Aorta (tissue), 5 donors: ENCODE results near the gene ZNF665. TPM values are rescaled to one million over a fixed set of nuclear protein-coding genes. Genes with fewer than 3 reads are reported as not detected.
"Not testable (repeated sequence)": the region's sequence is repeated elsewhere in the genome, so short reads cannot be mapped to it uniquely, and the experiment has no call there.

ENCODE experiments used
- ATAC-seq: fragments of 200-7000 bp; cut with Tn5 transposase; one replicate; pipeline ENCODE4 v1.9.1; 2022; ENCODE audit warnings: moderate library complexity; ENCODE audit not compliant: low FRiP score
- DNase-seq, 2 donors: peaks; one replicate each; pipeline ENCODE4 v3.0.0-alpha.2; 2020
- H3K27ac ChIP-seq, 2 donors: one replicate each; pipeline ENCODE4 v1.5.1; 2013; ENCODE audit warnings: low read length in 2 of 2, mild to moderate bottlenecking in 2 of 2, moderate library complexity in 2 of 2, control low read depth in 1 of 2, inconsistent platforms in 1 of 2, low read depth in 1 of 2
- H3K27me3 ChIP-seq, 2 donors: one replicate each; pipeline ENCODE4 v1.6.1; 2013; ENCODE audit warnings: control low read depth in 1 of 2, low read length in 1 of 2, mild to moderate bottlenecking in 1 of 2, moderate library complexity in 1 of 2; ENCODE audit not compliant: insufficient read depth in 2 of 2, control insufficient read depth in 1 of 2
- H3K36me3 ChIP-seq, 2 donors: one replicate each; pipeline ENCODE4 v1.6.1; 2013; ENCODE audit warnings: control low read depth in 1 of 2, low read length in 1 of 2, mild to moderate bottlenecking in 1 of 2; ENCODE audit not compliant: insufficient read depth in 2 of 2, control insufficient read depth in 1 of 2
- H3K4me1 ChIP-seq, 2 donors: one replicate each; pipeline ENCODE4 v1.6.1; 2013; ENCODE audit warnings: low read length in 2 of 2, control low read depth in 1 of 2, mild to moderate bottlenecking in 1 of 2, moderate library complexity in 1 of 2; ENCODE audit not compliant: insufficient read depth in 2 of 2, control insufficient read depth in 1 of 2
- H3K4me3 ChIP-seq, 2 donors: one replicate each; pipeline ENCODE4 v1.5.1; 2013; ENCODE audit warnings: low read length in 2 of 2, control low read depth in 1 of 2, mild to moderate bottlenecking in 1 of 2
- H3K9me3 ChIP-seq: one replicate; pipeline ENCODE4 v1.6.1; 2013; ENCODE audit warnings: mild to moderate bottlenecking, low read length; ENCODE audit not compliant: control insufficient read depth
- WGBS, 2 donors: extraction: QIAGEN DNeasy Blood & Tissue Kit; methylation state at CpG; one replicate each; pipeline ENCODE4 v1.1.7; 2013; 5-methylcytosine and 5-hydroxymethylcytosine counted together
- intact Hi-C, 2 donors: fragments of 100-400 bp; cut with DNase I; formaldehyde crosslinking; loops; one replicate each; pipeline versions ENCODE4 v1.14.2 to v1.15.0; 2022
- long read RNA-seq, 2 donors: library from polyadenylated mRNA; unstranded; transcript quantifications; one replicate each; pipeline ENCODE4 v2.0.0, GENCODE V29; 2020 to 2021
- polyA plus RNA-seq, 2 donors: library from polyadenylated mRNA; stranded (reverse); fragments of 200-250 nt; gene quantifications; one replicate each; pipeline ENCODE4 v1.2.3, GENCODE V29; 2013
- total RNA-seq, 2 donors: library from RNA; stranded (reverse); fragmentation: NEBNext Ultra II Directional; extraction: Animal tissue kit (Norgen Biotek cat#: 25700); gene quantifications; one replicate each; pipeline ENCODE4 v1.2.1, GENCODE V29; 2021
- donor health status: healthy with polysubstance abuse.
- donor health status: Bipolar disorder and iron deficiency.
- donor health status: DM: no; HTN: no; CAD: no.
- donor health status: DM: no; HTN: no; CAD: no.
- donor health status: DM: yes; HTN: yes; CAD: no.

The ZNF665 gene
- total RNA-seq (1 to 10 TPM; 4.4 to 9.2 TPM), polyA plus RNA-seq (1 to 10 TPM in 1 of 2 donors, under 1 TPM in 1; 0.38 to 5.4 TPM)
- long read RNA-seq, donor 1, full-length matches to known transcripts, result 3 of 9 reads
- long read RNA-seq, donor 1, partial matches to known transcripts, result 0 of 9 reads
- long read RNA-seq, donor 1, other reads (novel, unspliced or antisense), result 6 of 9 reads
- long read RNA-seq, donor 2, partial matches to known transcripts, result 0 of 1 reads
- long read RNA-seq, donor 2, other reads (novel, unspliced or antisense), result 1 of 1 reads

DNA sequence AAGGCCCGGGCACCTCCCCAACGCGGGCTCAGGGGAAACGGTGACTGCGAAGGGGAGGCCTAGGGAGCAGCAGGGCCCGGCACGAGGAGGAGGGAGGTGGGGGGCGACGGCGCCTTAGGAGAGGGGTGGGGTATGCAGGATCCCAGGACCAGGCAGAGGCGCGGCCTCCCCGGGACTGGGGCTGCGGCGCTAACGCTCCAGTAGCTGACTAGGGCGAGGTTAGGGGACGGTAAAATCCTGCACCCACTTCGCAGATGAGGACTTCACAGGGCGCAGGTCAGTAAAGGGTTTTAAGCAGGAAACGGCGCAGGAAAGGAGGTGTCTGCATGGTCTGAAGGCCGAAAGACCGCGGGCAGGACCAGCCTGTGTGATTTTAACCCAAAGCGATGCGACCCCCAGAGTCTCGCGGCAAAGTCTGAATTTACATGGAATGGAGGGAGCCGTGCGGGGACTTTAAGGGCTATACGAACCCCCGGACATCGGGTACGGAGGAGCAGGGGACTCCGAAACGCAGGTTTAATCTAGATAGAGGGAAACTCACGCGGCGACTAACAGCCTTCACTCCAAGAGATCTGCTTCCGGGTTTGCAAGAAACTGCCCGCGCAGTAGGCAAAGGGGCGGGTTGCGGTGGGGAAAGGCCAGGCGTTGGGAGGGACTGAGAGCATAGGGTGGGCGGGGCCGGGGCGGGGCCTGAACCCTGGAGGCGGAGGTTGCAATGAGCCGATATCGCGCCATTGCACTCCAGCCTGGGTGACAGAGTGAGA lies at the start of gene ZNF665:
Gene ZNF665, minus strand, starts transcription at position 588 of the 764 bp plus-strand sequence. CDS start 10,460 bp downstream, outside the sequence.
- Histone ChIP-seq H3K9me3 (no peaks in the 10 kb centered on the region), H3K4me1 (no peaks in the 10 kb centered on the region), H3K27me3 (no peaks in the 10 kb centered on the region), H3K36me3 (no peaks in the 10 kb centered on the region), H3K4me3 (peak within 1 kb of the TSS; percentile 73 to 84), H3K27ac (peak within 1 kb of the TSS in 1 of 2 donors; percentile 52)
- intact Hi-C loops, result loop anchor here (5.0 to 10.0 kb wide), 6 partner anchors 62 to 322 kb away; partner anchors contain the start of genes ZNF845 (in 2 of the 2), VN1R2 (in 1 of the 2), ZNF160 (in 1 of the 2) and ZNF525 (in 1 of the 2)
- DNase-seq (peak; percentile 95), ATAC-seq (peak; percentile 88)
- 0 to 1% methylated on average over 53 of the region's 53 CpGs for WGBS, 2 donors

DNA sequence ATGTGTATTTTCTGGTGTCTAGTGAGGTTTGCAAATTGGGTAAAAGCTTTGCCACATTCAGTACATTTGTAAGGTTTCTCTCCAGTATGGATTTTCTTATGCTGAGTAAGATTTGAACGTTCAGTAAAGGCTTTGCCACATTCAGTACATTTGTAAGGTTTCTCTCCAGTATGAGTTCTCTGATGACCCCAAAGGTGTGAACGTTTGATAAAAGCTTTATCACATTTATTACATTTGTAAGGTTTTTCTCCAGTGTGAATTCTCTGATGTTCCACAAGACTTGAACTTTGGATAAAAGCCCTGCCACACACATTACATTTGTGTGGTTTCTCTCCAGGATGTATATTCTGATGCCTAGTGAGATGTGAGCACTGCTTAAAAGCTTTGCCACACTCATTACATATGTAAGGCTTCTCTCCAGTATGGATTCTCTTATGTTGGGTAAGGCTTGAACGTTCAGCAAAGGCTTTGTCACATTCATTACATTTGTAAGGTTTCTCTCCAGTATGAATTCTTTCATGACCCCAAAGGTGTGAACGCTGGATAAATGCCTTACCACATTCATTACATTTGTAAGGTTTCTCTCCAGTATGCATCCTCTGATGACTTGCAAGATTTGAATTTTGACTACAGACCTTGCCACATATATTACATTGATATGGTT lies 44.1 kb upstream of the ZNF665 start:
- Histone ChIP-seq H3K27me3 (no peaks in the 10 kb centered on the region), H3K4me3 (peak overlapping the region in 1 of 2 donors; percentile 14), H3K27ac (no peak overlapping the region), H3K36me3 (peaks cover 8 to 23% of the 10 kb centered on the region in 2 donors), H3K4me1 (no peaks in the 10 kb centered on the region), H3K9me3 (peaks cover 19% of the 10 kb centered on the region)
- no peak for ATAC-seq
- intact Hi-C loops, result no loop called here
- 95% methylated on average over 4 of the region's 4 CpGs for WGBS, 2 donors
- DNase-seq, result no peak

DNA sequence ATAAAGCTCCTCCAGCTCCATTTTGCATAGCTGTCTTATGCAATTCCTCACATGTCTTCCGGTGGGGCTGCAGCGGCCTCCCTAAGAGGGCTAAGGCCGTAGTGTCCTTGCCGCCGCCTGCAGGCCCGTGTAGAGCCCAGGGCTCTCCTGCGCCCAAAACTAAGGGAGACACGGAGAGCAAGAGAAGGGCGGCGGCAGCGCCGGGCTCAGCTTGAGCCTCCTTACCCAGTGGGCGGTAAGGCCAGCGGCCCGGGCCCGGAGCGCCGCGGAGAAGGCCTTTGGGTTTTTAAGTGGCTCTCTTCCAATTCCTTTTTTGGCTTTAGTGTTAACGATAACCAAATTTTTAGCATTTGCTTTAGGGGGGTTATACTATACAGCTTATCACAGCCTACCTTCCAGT lies 31.4 kb upstream of the ZNF665 start:
- DNase-seq (no peak), ATAC-seq (no peak)
- H3K9me3 ChIP-seq, result peaks cover 17% of the 10 kb centered on the region
- no peak overlapping the region for H3K27ac ChIP-seq
- H3K4me1 ChIP-seq, result no peaks in the 10 kb centered on the region
- H3K36me3 ChIP-seq, result no peaks in the 10 kb centered on the region
- H3K4me3 ChIP-seq, result no peak overlapping the region
- intact Hi-C loops, result no loop called here
- H3K27me3 ChIP-seq, result no peaks in the 10 kb centered on the region
- WGBS, 2 donors, result 94 to 96% methylated on average over 14 to 20 of the region's 20 CpGs

DNA sequence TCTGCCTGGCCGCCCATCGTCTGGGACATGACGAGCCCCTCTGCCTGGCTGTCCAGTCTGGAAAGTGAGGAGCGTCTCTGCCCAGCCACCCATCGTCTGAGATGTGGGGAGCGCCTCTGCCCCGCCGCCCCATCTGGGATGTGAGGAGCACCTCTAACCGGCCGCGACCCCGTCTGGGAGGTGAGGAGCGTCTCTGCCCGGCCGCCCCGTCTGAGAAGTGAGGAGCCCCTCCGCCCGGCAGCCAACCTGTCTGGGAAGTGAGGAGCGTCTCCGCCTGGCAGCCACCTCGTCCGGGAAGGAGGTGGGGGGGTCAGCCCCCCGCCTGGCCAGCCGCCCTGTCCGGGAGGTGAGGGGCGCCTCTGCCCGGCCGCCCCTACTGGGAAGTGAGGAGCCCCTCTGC lies 29.6 kb upstream of the ZNF665 start:
- H3K4me1 ChIP-seq, H3K27me3 ChIP-seq, intact Hi-C loops, ATAC-seq, H3K4me3 ChIP-seq, H3K36me3 ChIP-seq, H3K27ac ChIP-seq, DNase-seq: not testable (repeated sequence)
- H3K9me3 ChIP-seq, result peaks cover 15% of the 10 kb centered on the region
- 96 to 97% methylated on average over 23 to 27 of the region's 28 CpGs for WGBS, 2 donors

DNA sequence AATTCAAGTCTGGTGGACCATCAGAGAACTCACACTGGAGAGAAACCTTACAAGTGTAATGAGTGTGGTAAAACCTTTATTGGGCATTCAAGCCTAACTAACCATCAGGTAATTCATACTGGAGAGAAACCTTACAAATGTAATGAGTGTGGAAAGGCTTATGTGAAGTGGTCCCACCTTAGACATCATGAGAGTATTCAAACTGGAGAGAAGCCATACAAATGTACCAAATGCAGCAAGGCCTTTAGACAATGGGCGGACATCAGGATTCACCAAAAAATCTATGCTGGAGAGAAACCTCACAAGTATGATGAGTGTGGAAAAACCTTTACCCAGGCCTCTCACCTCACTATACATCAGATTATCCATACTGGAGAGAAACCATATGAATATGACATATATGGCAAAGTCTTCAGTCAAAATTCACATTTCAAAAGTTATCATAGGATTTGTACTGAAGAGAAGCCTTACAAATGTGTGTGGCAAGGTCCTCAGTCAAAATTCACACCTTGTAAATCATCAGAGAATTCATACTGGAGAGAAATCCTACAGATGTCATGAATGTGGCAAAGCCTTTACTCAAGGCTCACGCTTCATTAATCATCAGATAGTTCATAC lies 19.7 kb upstream of the ZNF665 start:
- ATAC-seq (no peak), DNase-seq (no peak)
- peaks cover 22% of the 10 kb centered on the region for H3K9me3 ChIP-seq

DNA sequence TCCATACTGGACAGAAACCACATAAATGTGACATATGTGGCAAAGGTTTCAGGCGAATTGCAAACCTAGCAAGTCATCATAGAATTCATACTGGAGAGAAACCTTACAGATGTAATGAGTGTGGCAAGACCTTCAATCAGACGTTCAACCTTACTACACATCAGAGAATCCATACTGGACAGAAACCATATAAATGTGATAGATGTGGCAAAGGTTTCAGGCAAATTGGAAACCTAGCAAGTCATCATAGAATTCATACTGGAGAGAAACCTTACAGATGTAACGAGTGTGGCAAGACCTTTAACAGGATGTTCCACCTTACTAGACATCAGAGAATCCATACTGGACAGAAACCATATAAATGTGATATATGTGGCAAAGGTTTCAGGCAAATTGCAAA lies 18.4 kb upstream of the ZNF665 start:
- not testable (repeated sequence) for H3K4me1 ChIP-seq

More for the DNA sequence above, 19.7 kb upstream of the ZNF665 start:
- peaks cover 6 to 7% of the 10 kb centered on the region in 2 donors for H3K36me3 ChIP-seq
- H3K27ac ChIP-seq, result no peak overlapping the region
- intact Hi-C loops, result no loop called here
- H3K27me3 ChIP-seq, result no peaks in the 10 kb centered on the region
- no peak overlapping the region for H3K4me3 ChIP-seq
- H3K4me1 ChIP-seq, result no peaks in the 10 kb centered on the region
- 98 to 100% methylated on average over 2 of the region's 2 CpGs for WGBS, 2 donors

DNA sequence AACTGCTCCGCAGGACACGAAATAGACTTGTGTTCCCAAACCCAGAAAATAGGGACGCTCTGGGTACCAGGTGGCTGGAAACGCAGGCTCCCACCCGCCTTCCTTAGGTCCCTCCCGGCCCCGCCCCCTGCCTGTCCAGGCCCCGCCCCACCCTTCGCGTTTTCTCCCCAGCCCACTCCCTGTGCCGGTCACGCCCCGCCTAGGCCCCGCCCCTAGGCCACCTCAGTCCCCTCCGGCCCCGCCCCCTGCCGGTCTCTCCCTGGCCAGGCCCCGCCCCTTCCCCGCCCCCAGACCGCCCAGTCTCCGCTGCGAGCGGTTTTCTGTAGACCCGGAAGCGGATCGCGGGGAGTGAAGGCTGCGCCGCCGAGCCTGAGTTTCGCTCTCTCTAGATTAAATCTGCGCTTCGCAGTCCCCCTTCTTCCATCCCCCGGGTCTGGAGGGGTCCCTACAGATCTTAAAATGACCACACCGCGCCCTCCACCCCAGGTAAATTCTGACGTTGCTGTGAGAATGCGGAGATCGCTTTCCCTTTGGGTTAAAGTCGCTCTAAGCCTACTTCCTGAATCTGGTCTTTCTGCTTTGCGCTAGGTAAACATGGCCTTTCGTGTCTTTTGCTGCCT lies 3.7 kb upstream of the ZNF665 start:
- H3K4me1 ChIP-seq, result no peaks in the 10 kb centered on the region
- intact Hi-C loops, result loop anchor here (5.0 to 10.0 kb wide), 10 partner anchors 58 to 550 kb away; partner anchors contain the start of genes ZNF525 (in 2 of the 2), ZNF845 (in 2 of the 2), VN1R2 (in 1 of the 2) and ZNF677 (in 1 of the 2)

More for the DNA sequence above, 18.4 kb upstream of the ZNF665 start:
- H3K4me3 ChIP-seq, ATAC-seq, H3K36me3 ChIP-seq, H3K27ac ChIP-seq, intact Hi-C loops, DNase-seq, H3K27me3 ChIP-seq: not testable (repeated sequence)
- 91 to 97% methylated on average over 3 of the region's 3 CpGs for WGBS, 2 donors
- peaks cover 22% of the 10 kb centered on the region for H3K9me3 ChIP-seq

More for the DNA sequence above, 3.7 kb upstream of the ZNF665 start:
- H3K9me3 ChIP-seq, result peaks cover 3% of the 10 kb centered on the region
- DNase-seq, result peak; percentile 98 to 100
- H3K36me3 ChIP-seq, result no peaks in the 10 kb centered on the region
- peak overlapping the region; percentile 71 to 84 for H3K27ac ChIP-seq
- peak overlapping the region; percentile 93 to 100 for H3K4me3 ChIP-seq
- peak; percentile 99 for ATAC-seq
- 1% methylated on average over 30 to 42 of the region's 42 CpGs for WGBS, 2 donors
- H3K27me3 ChIP-seq, result no peaks in the 10 kb centered on the region
